SH-SY5Y (cell line): ENCODE data around the gene INPP4A.

Experiments
- GATA2 ChIP-seq: IDR thresholded peaks from 2 replicates; pipeline ENCODE4 v1.6.1; 2011; ENCODE audit warnings: mild to moderate bottlenecking, low read depth, low read length
- GATA3 ChIP-seq: IDR thresholded peaks from 2 replicates; pipeline ENCODE4 v1.6.1; 2011; ENCODE audit warnings: low read depth, mild to moderate bottlenecking, low read length, moderate library complexity

The INPP4A gene

DNA sequence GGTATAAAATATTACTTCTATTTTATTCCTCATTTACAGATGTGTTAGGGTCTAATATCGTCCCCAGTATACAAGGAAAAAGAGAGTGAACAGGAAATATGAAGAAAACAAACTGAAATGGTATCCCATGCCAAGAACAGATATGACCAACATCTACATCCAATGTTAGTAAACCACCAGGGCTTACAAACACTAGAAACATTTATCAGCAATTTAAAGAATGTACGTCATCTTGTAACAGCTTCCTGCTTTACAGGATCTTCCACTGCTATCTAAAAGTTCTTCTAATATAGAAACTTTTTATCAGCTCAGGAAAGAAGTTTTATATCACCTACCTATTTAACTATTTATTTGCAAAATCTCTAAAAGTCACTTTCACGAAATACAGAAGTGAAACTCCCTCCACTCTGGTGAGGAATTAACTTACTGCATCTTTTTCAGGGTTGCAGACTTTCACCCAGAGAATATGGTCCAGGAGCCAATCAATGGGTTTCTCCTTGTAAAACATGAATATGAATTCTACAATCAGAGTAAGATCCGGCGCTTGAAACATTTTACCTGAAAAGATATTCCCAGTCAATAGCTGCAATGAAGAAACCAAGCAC lies 198.9 kb downstream of the INPP4A start:
- no peak for TF ChIP-seq GATA3
- TF ChIP-seq GATA2, result no peak
